HepG2 (cell line): ENCODE data around the gene FAM118A.

ENCODE experiments used
- CCDC6 ChIP-seq: sonication (generic); formaldehyde crosslinking; IDR thresholded peaks from 2 replicates; pipeline ENCODE4 v1.8.1; 2022; ENCODE audit warnings: mild to moderate bottlenecking, missing genetic modification reagents, moderate library complexity
- ELF3 ChIP-seq: IDR thresholded peaks from 2 replicates; pipeline ENCODE4 v1.6.1; 2016; ENCODE audit warnings: missing genetic modification reagents, missing compliant biosample characterization

- TF ChIP-seq ELF3 (CRISPR knock-in tag) (no peak), CCDC6 (CRISPR knock-in tag) (no peak)
Measured at GRCh38 chr22:45376703-45377102, 67.0 kb downstream of the FAM118A start.
